Activated CD4-positive, alpha-beta T cell treated with anti-CD3 and anti-CD28 coated beads for 1 hour (primary cell): ENCODE results near the gene TOM1L1.
"Not testable (repeated sequence)": the region's sequence is repeated elsewhere in the genome, so short reads cannot be mapped to it uniquely, and the experiment has no call there.

ENCODE experiments used
- DNase-seq: peaks from one replicate; pipeline ENCODE4 v3.0.0-alpha.2; 2020

The TOM1L1 gene

DNA sequence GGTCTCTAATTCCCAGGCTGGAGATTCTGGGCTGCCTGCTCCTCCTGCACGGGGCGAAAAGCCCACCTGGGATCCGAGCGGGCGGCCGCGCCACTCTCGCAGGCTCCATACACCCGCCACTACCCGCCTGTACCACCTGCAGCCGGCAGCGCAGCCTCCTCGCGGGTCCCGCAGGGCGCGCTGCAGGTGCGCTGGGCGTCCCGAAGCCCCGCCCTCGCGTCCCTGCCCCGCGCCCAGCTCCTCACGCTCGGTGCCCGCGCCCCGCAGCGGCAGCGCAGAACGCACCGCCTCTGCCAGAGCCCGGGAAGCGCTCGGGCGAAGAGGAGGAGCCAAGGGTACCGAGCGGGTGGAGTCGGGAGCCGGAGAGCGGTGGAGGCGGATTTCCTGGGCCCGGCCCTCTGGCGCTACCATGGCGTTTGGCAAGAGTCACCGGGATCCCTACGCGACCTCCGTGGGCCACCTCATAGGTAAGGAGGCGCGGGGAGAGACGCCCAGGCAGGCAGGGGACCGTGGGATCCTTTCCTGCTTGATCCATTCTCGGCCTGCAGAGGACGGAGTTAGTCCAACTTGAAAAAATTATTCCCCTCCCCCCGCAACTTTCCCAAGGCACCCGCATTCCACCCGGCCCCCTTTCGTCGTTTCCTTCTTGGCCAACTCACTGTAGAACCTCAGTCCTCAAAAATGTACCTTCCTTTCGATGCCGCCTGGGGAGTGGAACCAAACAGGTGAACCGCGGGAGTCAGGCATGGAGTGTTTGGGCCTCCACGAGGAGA lies at the start of gene TOM1L1:
Gene TOM1L1 (plus strand): TSS at position 396 of the 773 bp plus-strand sequence. CDS start 14 bp downstream, at position 410.
- no peak for DNase-seq

- no peak for DNase-seq
Observed at GRCh38 chr17:54859187-54859586, 41.5 kb upstream of the TOM1L1 start.

DNA sequence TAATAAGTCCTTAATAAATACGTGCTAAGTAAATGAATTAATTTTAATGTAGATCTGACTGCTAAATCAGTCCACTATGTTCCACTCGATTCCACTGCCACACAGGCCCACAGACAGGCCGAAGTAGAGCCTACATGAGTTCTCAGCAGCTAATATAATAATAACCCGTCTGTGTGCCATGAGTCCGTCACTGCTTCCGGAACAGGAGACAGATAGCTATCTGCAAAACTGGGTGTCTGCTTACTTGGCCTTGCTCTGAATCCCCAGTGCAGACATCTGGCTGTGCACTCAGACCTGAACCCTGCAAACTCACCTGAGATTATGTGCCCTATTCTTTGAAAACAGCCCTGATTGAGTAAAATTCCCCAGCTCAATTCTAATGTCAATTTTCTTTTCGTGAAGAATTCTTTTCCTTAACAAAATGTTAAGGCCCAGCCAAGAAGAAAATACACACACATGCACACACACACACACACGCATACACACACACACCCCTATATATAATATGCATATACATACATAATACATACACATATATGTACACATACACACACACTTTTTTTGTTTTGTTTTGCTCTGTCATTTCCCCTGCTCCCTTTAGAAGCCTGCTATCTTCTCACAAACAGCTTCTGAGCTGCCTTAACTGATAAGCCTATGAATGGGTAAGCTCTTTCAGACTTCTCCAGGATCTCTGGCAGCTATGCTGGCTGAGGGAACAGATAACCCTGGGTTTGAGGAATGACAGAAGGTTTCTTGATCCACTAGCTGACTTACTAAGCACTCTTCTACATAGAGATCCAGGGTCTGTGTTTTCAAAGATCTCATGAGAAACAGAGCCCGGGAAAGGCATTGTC lies 39.8 kb upstream of the TOM1L1 start:
- DNase-seq: no peak

GRCh38 chr17:54861471-54861983 lies 39.1 kb upstream of the TOM1L1 start:
- no peak for DNase-seq

- no peak for DNase-seq
Observed at GRCh38 chr17:54863176-54863575, 37.5 kb upstream of the TOM1L1 start.

- no peak for DNase-seq
Observed at GRCh38 chr17:54864070-54864469, 36.6 kb upstream of the TOM1L1 start.

GRCh38 chr17:54864636-54865356 lies 35.9 kb upstream of the TOM1L1 start:
- no peak for DNase-seq

DNA sequence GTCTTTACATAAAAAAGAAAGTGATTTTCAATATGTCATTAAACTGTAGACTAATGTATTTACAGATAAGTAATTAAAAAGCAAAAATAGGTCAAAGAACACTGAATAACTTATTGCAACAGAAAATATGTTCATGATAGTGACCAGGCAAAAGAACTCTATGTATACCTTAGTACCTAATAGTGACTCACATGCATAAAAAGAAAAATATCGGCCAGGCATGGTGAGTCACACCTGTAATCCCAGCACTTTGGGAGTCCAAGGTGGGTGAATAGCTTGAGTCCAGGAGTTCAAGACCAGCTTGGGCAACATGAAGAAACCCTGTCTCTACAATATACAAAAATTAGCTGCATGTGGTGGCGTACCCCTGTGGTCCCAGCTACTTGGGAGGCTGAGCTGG lies 33.0 kb upstream of the TOM1L1 start:
- no peak for DNase-seq

GRCh38 chr17:54870671-54871175 lies 29.9 kb upstream of the TOM1L1 start:
- DNase-seq: no peak

DNA sequence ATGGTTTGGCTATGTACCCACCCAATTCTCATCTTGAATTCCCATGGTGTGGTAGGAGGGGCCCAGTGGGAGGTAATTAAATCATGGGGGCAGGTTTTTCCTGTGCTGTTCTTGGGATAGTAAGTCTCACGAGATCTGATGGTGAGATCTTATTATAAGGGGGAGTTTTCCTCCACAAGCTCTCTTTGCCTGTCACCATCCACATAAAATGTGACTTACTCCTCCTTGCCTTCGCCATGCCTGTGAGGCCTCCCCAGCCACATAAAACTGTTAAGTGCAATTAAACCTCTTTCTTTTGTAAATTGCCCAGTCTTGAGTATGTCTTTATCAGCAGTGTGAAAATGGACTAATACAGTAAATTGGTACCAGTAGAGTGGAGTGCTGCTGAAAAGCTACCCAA lies 24.7 kb upstream of the TOM1L1 start:
- DNase-seq: not testable (repeated sequence)

- DNase-seq: no peak
Observed at GRCh38 chr17:54876656-54877195, 23.9 kb upstream of the TOM1L1 start.

GRCh38 chr17:54881255-54881972 lies 19.2 kb upstream of the TOM1L1 start:
- no peak for DNase-seq

DNA sequence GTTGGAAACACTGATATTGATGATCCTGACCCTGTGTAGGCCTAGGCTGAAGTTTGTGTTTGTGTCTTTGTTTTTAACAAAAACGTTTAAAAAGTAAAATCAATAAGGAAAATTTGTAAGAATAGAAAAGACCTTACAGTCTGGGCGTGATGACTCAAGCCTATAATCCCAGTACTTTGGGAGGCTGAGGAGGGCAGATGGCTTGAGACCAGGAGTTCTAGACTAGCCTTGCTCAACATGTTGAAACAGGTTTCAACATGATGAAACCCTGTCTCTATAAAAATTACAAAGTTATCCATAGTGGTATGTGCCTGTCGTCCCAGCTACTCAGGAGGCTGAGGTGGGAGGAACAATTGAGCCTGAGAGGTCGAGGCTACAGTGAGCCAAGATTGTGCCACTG lies 18.3 kb upstream of the TOM1L1 start:
- DNase-seq: no peak

- no peak for DNase-seq
Observed at GRCh38 chr17:54882950-54883349, 17.7 kb upstream of the TOM1L1 start.

- DNase-seq: no peak
Observed at GRCh38 chr17:54883939-54884338, 16.7 kb upstream of the TOM1L1 start.

- no peak for DNase-seq
Observed at GRCh38 chr17:54887787-54888186, 12.9 kb upstream of the TOM1L1 start.

- DNase-seq: no peak
Observed at GRCh38 chr17:54888254-54888653, 12.4 kb upstream of the TOM1L1 start.

GRCh38 chr17:54888981-54889380 lies 11.7 kb upstream of the TOM1L1 start:
- no peak for DNase-seq

DNA sequence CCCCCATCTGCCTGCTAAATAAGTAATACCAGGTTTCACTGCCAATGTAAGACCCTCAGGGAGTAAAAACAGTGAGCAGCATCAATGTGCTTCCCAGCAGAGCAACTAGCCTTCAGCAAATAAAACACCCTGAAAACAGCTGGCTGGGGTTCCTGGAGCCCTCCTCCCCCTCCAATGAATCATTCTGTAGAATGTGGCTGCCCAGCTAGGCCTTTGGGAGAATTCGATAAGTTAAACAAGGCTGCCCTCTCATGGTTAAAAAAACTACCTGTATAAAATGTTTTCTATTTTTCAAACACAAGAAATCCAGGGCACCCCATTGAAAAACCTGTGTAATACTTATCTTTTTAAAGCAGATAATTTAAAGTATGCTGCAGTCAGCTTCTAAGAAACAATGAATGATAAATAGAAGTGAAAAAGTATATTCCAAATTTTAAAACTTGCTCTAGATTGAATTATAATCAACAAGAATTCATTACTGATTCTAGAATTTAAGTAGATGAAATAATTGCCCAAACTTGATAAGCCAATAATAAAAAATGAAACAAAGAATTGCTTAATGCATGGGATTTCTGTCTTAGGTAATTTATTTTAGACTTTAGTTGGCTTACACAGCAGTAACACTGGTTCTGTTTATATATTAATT lies 9.4 kb upstream of the TOM1L1 start:
- DNase-seq: no peak

- DNase-seq: no peak
Observed at GRCh38 chr17:54892360-54892759, 8.3 kb upstream of the TOM1L1 start.

GRCh38 chr17:54898576-54898975 lies 2.1 kb upstream of the TOM1L1 start:
- no peak for DNase-seq
